HG03342 (cell line): Measurements from ENCODE around the gene SMG6.
"Not testable (repeated sequence)": the region's sequence is repeated elsewhere in the genome, so short reads cannot be mapped to it uniquely, and the experiment has no call there.

Experiments used
- ATAC-seq: cut with Tn5 transposase; IDR thresholded peaks from one replicate; pipeline ENCODE4 v1.9.1; 2021; ENCODE audit warnings: mild to moderate bottlenecking, moderate library complexity; ENCODE audit not compliant: unreplicated experiment

SMG6 gene

GRCh38 chr17:2303204-2304188 lies at the start of gene SMG6, which contains the start of gene SRR:
SMG6 (minus strand) TSS chr17:2303785; CDS start chr17:2303720, 65 bp downstream.
SRR (plus strand) TSS chr17:2303950; CDS start chr17:2315561, 11,611 bp downstream.
- ATAC-seq = peak; percentile 73

DNA sequence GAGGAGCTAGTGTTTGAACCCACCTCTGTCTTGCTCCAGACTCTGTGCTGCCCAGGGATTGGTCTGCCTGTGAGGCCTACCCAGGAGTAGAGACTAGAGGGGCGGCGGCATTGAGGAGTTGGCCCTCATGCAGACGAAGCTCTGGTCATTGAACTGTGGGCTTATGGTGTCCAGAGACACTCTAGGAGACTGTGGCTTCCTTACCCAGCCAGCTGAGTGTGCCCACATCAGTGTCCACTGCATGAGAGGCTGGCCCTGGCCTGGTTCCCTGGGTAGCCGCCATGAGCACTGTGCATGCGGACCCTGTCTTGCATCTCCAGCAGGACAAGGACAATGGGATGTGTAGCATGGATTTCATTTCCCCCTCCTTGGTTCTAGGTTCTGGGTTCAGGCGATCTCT lies 47.7 kb upstream of the SMG6 start:
- no peak for ATAC-seq

DNA sequence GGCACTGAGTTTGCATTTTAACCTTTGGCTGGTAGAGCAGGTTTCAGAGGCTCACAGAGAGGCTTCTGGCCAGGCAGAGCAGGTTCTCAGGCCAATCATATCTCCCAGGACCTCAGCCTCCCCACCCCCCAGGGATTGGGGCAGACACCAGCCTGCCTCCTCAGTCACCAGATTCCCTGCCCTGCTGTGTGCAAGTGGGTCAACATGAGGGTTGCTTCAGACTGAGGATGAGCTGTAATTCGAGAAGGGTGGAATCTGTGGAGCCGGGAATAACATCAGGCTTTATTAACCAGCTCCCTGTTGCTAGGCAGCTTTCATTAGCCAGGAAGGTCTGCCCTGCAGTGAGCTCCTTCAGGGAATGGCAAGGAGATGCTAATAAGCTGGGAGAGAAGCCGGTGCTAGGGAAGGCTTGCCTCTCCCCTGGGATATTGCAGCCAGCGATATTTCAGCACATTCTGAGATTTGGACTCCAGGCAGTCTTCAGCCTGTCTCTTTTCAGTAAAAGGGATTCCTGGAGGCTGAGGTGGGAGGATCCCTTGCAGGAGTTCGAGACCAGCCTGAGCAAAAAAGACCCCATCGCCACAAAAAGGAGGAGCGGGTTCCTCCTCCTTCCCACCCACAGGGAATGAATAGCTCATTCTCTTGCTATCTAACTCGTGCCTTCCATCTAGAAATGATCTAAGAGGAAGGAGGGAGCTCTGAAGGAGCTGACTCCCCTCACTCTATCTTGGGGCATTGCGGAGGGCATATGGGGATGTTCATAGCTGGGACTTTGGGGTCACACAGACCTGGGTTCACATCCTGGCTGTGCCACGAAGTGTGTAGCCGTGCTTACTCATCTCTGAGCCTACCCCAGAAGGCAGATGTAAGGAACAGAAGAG lies 44.5 kb upstream of the SMG6 start:
- no peak for ATAC-seq

DNA sequence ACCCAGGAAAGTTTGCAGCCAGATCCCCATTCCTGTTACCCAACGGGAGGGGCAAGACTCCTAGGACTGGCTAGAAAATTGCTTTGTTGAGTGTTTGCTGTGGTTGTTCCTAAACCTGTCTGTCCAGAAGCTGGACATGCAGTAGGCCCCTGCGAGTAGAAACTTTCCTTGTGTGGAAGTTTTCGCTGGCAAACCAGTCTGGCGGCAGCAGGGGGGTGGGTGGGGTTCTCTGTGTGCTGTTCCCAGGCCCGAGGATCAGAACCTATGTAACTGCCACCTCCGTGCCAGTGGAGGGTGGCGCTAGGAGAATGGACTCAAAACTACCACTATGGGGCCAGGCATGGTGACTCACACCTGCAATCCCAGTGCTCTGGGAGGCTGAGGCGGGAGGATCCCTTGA lies 42.9 kb upstream of the SMG6 start:
- ATAC-seq = no peak

GRCh38 chr17:2344528-2344927 lies 40.9 kb upstream of the SMG6 start:
- ATAC-seq = no peak

- ATAC-seq = no peak
These were observed 39.8 kb upstream of the SMG6 start for GRCh38 chr17:2343421-2343820.

GRCh38 chr17:2338315-2338657 lies 34.7 kb upstream of the SMG6 start:
- ATAC-seq = no peak

- ATAC-seq = no peak
These were observed 34.1 kb upstream of the SMG6 start for GRCh38 chr17:2337544-2338314.

DNA sequence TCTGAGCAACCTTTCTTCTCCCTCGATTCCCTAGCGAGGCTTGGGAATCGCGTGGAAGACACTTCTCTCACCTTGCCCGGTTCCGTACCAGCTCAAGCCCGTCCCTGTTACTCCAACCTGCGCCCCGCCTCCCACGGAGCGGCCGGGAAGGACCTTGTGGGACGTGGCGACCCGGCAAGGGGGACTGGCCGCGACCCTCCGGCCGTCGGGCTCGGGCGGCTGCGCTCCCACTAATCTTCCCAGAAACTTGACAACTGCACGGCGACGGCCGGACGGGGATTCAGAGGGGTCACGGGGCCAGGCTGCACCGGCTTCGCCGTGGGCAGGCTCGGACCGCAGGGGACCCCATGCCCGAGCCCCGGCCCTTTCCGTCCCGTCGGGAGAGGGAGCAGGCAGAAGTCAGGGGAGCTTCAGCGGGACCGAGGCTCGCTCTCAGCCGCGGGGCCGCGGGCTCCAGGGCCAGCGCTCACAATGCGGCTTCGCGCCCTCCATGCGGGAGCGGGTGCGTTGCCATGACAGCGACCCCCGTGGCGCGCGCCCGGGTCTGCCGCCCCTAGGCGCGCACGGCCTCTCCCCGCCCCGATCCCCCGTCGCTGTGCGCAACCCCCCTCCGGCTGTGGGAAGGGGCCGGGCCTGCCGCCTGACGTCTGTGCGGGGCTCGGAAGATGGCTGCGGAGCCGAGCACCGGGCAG lies 33.4 kb upstream of the SMG6 start, which contains the start of gene SGSM2:
SGSM2 (plus strand) TSS at position 650 of the 692 bp plus-strand sequence. CDS start 188 bp downstream, outside the sequence.
- ATAC-seq = no peak

DNA sequence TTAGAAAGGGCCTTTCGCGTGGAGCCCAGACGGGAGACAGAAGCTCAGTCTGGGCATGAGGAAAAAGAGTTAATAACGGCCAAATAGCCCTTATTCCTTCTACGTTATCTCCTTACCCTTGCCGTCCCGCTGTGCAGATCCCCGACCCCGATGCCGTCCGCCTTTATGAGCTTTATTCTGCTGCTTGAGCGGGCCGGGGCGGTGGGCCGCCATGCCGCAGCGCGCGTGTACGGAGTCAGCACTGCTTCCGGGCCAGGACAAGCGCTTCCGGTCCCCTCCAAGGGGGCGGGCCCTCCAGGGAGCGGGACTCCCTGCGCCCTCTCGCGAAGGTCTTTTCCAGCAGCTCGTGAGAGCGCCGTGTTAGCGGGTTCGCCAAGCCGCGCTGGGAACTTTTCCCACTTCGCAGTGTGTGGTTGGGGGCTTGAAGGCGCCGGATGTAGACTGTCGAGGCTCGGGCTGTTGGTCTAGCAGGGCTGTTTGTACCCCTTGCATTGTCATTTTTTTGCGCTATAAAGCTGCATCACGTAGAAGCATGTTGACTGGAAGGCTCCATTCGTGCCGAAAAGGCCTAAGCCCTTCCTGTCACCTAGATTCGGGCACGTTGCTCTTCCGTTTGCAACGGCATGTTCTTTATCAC lies 32.7 kb upstream of the SMG6 start, which contains the start of gene TSR1:
TSR1 (minus strand) TSS at position 243 of the 637 bp plus-strand sequence; CDS start at position 213, 30 bp downstream.
- ATAC-seq = peak; percentile 75

- no peak for ATAC-seq
These were observed 32.2 kb upstream of the SMG6 start for GRCh38 chr17:2335726-2336214.

DNA sequence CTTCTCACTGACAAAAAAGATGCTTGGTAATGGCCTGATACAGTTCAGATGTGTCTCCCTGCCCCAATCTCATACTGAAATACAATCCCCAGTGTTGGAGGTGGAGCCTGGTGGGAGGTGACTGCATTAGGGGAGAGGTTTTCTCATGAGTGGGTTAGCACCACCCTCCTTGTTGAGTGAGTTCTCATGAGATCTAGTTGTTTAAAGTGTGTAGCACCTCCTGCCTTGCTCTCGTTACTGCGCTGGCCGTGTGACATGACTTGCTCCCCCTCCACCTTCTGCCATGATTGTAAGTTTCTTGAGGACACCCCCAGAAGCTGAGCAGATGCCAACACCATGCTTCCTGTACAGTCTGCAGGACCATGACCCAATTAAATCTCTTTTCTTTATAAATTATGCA lies 27.7 kb upstream of the SMG6 start:
- ATAC-seq = no peak

- ATAC-seq = no peak
These were observed 20.2 kb upstream of the SMG6 start for GRCh38 chr17:2323629-2324314.

DNA sequence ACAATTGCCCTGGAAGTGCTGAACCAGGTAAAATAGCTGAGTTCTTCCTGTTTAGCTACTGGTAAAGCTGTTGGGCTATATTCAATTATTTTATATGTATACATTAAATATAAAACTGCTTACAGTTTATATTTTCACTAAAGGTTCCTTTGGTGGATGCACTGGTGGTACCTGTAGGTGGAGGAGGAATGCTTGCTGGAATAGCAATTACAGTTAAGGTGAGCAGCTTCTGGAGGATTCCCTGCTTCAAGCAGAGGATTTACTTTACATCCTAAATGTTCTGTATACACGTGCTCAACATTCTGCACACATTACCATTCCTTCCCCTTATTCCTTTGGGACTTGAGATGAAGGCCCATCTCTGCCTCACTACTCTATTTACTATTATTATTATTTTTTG lies 17.8 kb upstream of the SMG6 start:
- no peak for ATAC-seq

GRCh38 chr17:2319051-2319450 lies 15.5 kb upstream of the SMG6 start:
- no peak for ATAC-seq

- no peak for ATAC-seq
These were observed 14.2 kb upstream of the SMG6 start for GRCh38 chr17:2317796-2318195.

GRCh38 chr17:2316916-2317205 lies 13.3 kb upstream of the SMG6 start:
- ATAC-seq = not testable (repeated sequence)

DNA sequence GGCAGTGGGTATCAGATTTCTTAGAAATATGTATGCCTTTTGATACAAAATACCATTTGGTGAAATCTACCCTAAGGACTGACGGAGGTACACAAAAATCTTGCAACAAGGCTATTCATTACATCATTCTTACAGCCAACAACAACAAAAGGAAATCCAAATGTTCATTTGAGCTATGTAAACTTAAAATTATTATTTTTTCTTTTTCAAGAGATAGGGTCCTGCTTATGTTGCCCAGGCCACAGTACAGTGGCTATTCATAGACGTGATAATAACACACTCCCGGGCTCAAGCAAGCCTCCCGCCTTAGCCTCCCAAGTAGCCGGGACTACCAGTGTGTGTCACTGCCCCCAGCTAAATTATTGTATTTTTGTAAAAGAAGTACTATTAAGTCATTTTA lies 9.2 kb upstream of the SMG6 start:
- no peak for ATAC-seq
